PC-9 (cell line): ENCODE results near the gene ALKAL2. TPM values are rescaled to one million over a fixed set of nuclear protein-coding genes. Genes with fewer than 3 reads are reported as not detected.

Experiments
- BruUV-seq: library from RNA; stranded (reverse); fragments of 400-500 nt; replicated peaks from 2 replicates; lab custom pipeline; 2021; lab: Mats Ljungman, UMichigan
- CTCF ChIA-PET: fragments of 300-600 bp; sonication (Branson Sonifier 250); formaldehyde crosslinking; loops from one replicate; lab custom pipeline; 2022; ENCODE audit warnings: antibody characterized with exemption; lab: Charles Lee
- POLR2A ChIA-PET: fragments of 300-600 bp; sonication (Branson Sonifier 250); formaldehyde crosslinking; loops from one replicate; lab custom pipeline; 2022; ENCODE audit warnings: antibody characterized with exemption; ENCODE audit not compliant: unreplicated experiment; lab: Charles Lee
- DNase-seq, 2 experiments: peaks; one replicate each; pipeline versions ENCODE4 v3.0.0 to v3.0.0-alpha.2; 2015 to 2022; ENCODE audit warnings: mixed read lengths in 1 of 2
- H2AFZ ChIP-seq: fragments of 200-600 bp; sonication (generic); 2 replicates; pipeline ENCODE4 v1.8.1; 2017; ENCODE audit warnings: antibody characterized with exemption
- H3F3A ChIP-seq: fragments of 200-600 bp; sonication (generic); 2 replicates; pipeline ENCODE4 v1.8.1; 2017; ENCODE audit warnings: antibody characterized with exemption, mild to moderate bottlenecking, low read depth; ENCODE audit not compliant: insufficient read depth
- H3K27ac ChIP-seq: fragments of 200-600 bp; sonication (generic); 2 replicates; pipeline ENCODE4 v1.6.1; 2016; ENCODE audit warnings: mixed run types
- H3K27me3 ChIP-seq: fragments of 200-600 bp; sonication (generic); 2 replicates; pipeline ENCODE4 v1.6.1; 2016; ENCODE audit warnings: low read depth, mixed run types; ENCODE audit not compliant: insufficient read depth
- H3K36me3 ChIP-seq: fragments of 200-600 bp; sonication (generic); 2 replicates; pipeline ENCODE4 v1.6.1; 2016; ENCODE audit warnings: low read depth, mixed run types
- H3K4me1 ChIP-seq: fragments of 200-600 bp; sonication (generic); replicated peaks from 2 replicates; pipeline ENCODE4 v1.6.1; 2016; ENCODE audit warnings: mixed run types; ENCODE audit not compliant: insufficient read depth
- H3K4me2 ChIP-seq: fragments of 200-600 bp; sonication (generic); 2 replicates; pipeline ENCODE4 v1.6.1; 2017; ENCODE audit warnings: mixed run types
- H3K4me3 ChIP-seq: fragments of 200-600 bp; sonication (generic); 2 replicates; pipeline ENCODE4 v1.6.1; 2016; ENCODE audit warnings: mixed run types
- H3K79me2 ChIP-seq: fragments of 200-600 bp; sonication (generic); 2 replicates; pipeline ENCODE4 v1.6.1; 2017; ENCODE audit warnings: low read depth, mixed run types
- H3K9me2 ChIP-seq: fragments of 200-600 bp; sonication (generic); 2 replicates; pipeline ENCODE4 v1.8.1; 2017; ENCODE audit warnings: mild to moderate bottlenecking; ENCODE audit not compliant: insufficient read depth
- H3K9me3 ChIP-seq: fragments of 200-600 bp; sonication (generic); 2 replicates; pipeline ENCODE4 v1.8.1; 2016; ENCODE audit warnings: low read depth; ENCODE audit not compliant: insufficient read depth
- H4K20me1 ChIP-seq: fragments of 200-600 bp; sonication (generic); 2 replicates; pipeline ENCODE4 v1.8.1; 2017; ENCODE audit not compliant: insufficient read depth
- EZH2 ChIP-seq: fragments of 200-600 bp; sonication (generic); IDR thresholded peaks from 2 replicates; pipeline ENCODE4 v1.8.0; 2017; ENCODE audit warnings: antibody characterized with exemption, low read depth
- intact Hi-C: fragments of 100-400 bp; cut with micrococcal nuclease; formaldehyde crosslinking; loops from one replicate; pipeline ENCODE4 v1.10.0; 2022; ENCODE audit not compliant: unreplicated experiment
- total RNA-seq: library from RNA; stranded (reverse); gene quantifications from 2 replicates; pipeline ENCODE4 v1.2.3, GENCODE V29; 2021
- TF ChIP-seq, protein P1 (sequence below): fragments of 200-600 bp; sonication (generic); conservative IDR thresholded peaks from 2 replicates; pipeline ENCODE4 v1.6.1; 2017; ENCODE audit warnings: mixed run types, antibody characterized with exemption, mild to moderate bottlenecking, moderate library complexity

Gene ALKAL2
- total RNA-seq, 1 experiment from 2014 or later: not detected

DNA sequence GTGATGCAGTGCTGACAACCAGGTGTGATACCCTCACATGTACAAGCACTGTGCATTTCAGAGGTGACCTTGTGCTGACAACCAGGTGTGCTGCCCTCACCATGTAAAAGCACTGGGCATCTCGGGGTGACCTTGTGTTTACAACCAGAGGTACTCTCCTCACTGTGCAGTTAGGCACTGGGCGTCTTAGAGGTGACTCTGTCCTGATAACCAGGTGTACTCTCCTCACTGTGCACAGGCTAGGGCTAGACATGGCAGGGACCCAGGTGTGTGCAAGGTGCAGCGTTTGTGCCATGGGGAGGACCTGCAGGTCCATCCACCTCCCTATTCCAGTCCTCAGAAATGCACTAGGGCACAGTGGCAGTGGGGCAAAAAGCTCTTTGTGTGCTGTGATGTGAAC, 8.5 kb upstream of the ALKAL2 start:
- H3K9me2 ChIP-seq: no peaks in the 10 kb centered on the region
- no peaks in the 10 kb centered on the region for H3K9me3 ChIP-seq
- CTCF ChIA-PET: no interaction called here
- POLR2A ChIA-PET: no interaction called here
- TF ChIP-seq, protein P1, sequence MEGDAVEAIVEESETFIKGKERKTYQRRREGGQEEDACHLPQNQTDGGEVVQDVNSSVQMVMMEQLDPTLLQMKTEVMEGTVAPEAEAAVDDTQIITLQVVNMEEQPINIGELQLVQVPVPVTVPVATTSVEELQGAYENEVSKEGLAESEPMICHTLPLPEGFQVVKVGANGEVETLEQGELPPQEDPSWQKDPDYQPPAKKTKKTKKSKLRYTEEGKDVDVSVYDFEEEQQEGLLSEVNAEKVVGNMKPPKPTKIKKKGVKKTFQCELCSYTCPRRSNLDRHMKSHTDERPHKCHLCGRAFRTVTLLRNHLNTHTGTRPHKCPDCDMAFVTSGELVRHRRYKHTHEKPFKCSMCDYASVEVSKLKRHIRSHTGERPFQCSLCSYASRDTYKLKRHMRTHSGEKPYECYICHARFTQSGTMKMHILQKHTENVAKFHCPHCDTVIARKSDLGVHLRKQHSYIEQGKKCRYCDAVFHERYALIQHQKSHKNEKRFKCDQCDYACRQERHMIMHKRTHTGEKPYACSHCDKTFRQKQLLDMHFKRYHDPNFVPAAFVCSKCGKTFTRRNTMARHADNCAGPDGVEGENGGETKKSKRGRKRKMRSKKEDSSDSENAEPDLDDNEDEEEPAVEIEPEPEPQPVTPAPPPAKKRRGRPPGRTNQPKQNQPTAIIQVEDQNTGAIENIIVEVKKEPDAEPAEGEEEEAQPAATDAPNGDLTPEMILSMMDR: no peak
- no peak for TF ChIP-seq EZH2
- H3K27ac ChIP-seq: no peak overlapping the region
- H3K27me3 ChIP-seq: peaks cover 28% of the 10 kb centered on the region
- BruUV-seq: no TSS peak
- no peaks in the 10 kb centered on the region for H4K20me1 ChIP-seq
- H3K4me2 ChIP-seq: no peak overlapping the region
- H3K79me2 ChIP-seq: no peaks in the 10 kb centered on the region
- no peak overlapping the region for H3K4me3 ChIP-seq
- intact Hi-C loops: no loop called here
- H3F3A ChIP-seq: no peaks in the 10 kb centered on the region
- no peak for DNase-seq
- H3K4me1 ChIP-seq: no peaks in the 10 kb centered on the region
- no peaks in the 10 kb centered on the region for H3K36me3 ChIP-seq
- no peak overlapping the region for H2AFZ ChIP-seq

DNA sequence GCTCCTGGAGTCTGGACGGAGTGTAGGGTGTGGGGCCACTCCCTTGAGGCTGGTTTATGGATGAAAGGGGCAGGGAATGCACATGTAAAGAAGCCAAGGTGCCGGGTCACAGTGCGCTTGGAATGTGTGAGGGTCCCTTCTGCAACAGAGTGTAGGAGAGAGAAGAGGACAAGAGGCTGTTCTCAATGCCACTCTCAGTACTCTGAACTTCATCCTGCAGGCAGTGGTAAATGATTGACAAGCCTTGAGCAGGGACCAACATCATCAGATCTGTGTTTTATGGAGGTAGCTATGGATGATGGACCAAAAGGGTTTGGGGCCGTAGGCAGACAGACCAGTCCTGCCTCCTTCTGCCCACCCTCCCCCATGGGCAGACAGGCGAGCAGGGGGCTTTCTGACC, 7.2 kb upstream of the ALKAL2 start:
- ChIA-PET CTCF (no interaction called here), POLR2A (no interaction called here)
- BruUV-seq: no TSS peak

DNA sequence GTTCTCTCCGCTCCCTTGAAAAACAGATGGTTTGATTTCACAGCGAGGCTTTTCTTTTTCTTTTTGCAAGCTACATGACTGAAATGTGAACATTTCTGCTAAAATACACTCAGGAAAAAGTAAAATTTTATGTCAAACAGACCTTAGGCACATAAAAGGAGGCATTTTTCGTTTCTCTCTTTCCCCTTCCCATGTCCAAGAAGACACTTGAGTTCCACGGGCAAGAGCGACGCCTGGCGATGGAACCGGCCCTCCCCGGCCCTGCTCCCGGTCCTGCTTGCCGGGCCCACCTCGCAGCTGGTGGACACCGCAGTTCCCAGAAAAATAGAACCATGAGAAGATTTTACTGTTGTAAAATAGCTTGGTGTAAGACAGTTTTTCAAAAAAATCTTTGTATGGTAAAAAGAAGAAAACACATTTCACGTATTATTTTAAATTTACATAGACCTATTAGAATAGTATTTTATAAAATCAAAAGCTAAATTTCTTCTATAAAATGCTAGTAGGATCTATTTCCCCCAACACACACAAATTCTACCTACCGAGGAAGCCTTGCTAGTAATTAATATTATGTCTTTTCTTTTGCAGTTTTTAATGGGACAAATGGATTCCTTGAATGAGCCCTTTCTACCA, 2.3 kb upstream of the ALKAL2 start:
- Histone ChIP-seq H3K9me3 (no peaks in the 10 kb centered on the region), H3K4me3 (no peak overlapping the region), H3K27me3 (no peaks in the 10 kb centered on the region), H3K27ac (no peak overlapping the region), H3K9me2 (no peaks in the 10 kb centered on the region), H3K36me3 (no peaks in the 10 kb centered on the region), H4K20me1 (no peaks in the 10 kb centered on the region), H2AFZ (no peak overlapping the region), H3K4me2 (no peak overlapping the region), H3K4me1 (no peaks in the 10 kb centered on the region), H3F3A (peaks cover 18% of the 10 kb centered on the region; the same call in 1 of the 2 replicates), H3K79me2 (no peaks in the 10 kb centered on the region)
- TF ChIP-seq, protein P1: no peak
- TF ChIP-seq EZH2: no peak
- no TSS peak for BruUV-seq
- CTCF ChIA-PET: no interaction called here
- POLR2A ChIA-PET: no interaction called here
- intact Hi-C loops: no loop called here
- no peak for DNase-seq

More for the DNA sequence above, 7.2 kb upstream of the ALKAL2 start:
- Histone ChIP-seq H4K20me1 (no peaks in the 10 kb centered on the region), H3K27me3 (peaks cover 28% of the 10 kb centered on the region), H3K4me1 (no peaks in the 10 kb centered on the region), H3K9me2 (no peaks in the 10 kb centered on the region), H3K79me2 (no peaks in the 10 kb centered on the region), H3K4me2 (no peak overlapping the region), H3K36me3 (no peaks in the 10 kb centered on the region), H3F3A (no peaks in the 10 kb centered on the region), H2AFZ (no peak overlapping the region), H3K9me3 (no peaks in the 10 kb centered on the region), H3K4me3 (no peak overlapping the region), H3K27ac (no peak overlapping the region)
- intact Hi-C loops: no loop called here
- no peak for DNase-seq
- no peak for TF ChIP-seq EZH2
- TF ChIP-seq, protein P1: no peak
